ENCODE data around the gene PCSK7. TPM values are rescaled to one million over a fixed set of nuclear protein-coding genes. Genes with fewer than 3 reads are reported as not detected.

The PCSK7 gene
- total RNA-seq, 1 experiment from 2014 or later: 50.7 TPM

- Histone ChIP-seq H3K4me2 (ENCODE audit: insufficient read depth, insufficient read length, low read length) (no peak overlapping the region), H3K23me2 (ENCODE audit: insufficient read length, low read depth, low read length, poor library complexity, severe bottlenecking) (no peaks in the 10 kb centered on the region), H2BK20ac (ENCODE audit: low read depth, low read length, poor library complexity, severe bottlenecking) (no peak overlapping the region), H4K8ac (replicated peaks; ENCODE audit: insufficient read length, low read depth, low read length) (no peak overlapping the region), H2AFZ (ENCODE audit: low read length) (no peak overlapping the region), H2BK12ac (ENCODE audit: insufficient read length, low read depth, low read length) (no peak overlapping the region), H3K79me2 (ENCODE audit: insufficient read depth, low read length) (no peaks in the 10 kb centered on the region), H3K4me1 (ENCODE audit: insufficient read depth, low read length) (no peaks in the 10 kb centered on the region), H3K4ac (ENCODE audit: low read depth, low read length) (no peak overlapping the region), H3K27ac (ENCODE audit: insufficient read length, low read depth, low read length) (no peak overlapping the region), H3K27me3 (ENCODE audit: insufficient read depth, low read length) (no peaks in the 10 kb centered on the region), H3T11ph (ENCODE audit: low read length) (no peak overlapping the region), H3K79me1 (ENCODE audit: insufficient read depth, low read depth, low read length, poor library complexity, severe bottlenecking) (no peaks in the 10 kb centered on the region), H4K5ac (ENCODE audit: insufficient read length, low read depth, low read length) (no peak overlapping the region), H2BK120ac (ENCODE audit: low read depth, low read length, poor library complexity, severe bottlenecking) (no peak overlapping the region), H3K56ac (ENCODE audit: insufficient read length, low read depth, low read length) (no peak overlapping the region), H3K9me3 (ENCODE audit: control insufficient read depth, low read depth, low read length) (no peaks in the 10 kb centered on the region), H2AK5ac (ENCODE audit: insufficient read length, low read length) (no peak overlapping the region), H2BK15ac (ENCODE audit: low read depth, low read length) (no peak overlapping the region), H3K9ac (ENCODE audit: extremely low read depth, insufficient read length, low read length) (no peak overlapping the region), H3K14ac (ENCODE audit: insufficient read depth, low read length) (no peak overlapping the region), H2BK5ac (ENCODE audit: insufficient read length, low read length) (no peak overlapping the region), H3K23ac (ENCODE audit: insufficient read length, low read depth, low read length) (no peak overlapping the region), H3K18ac (ENCODE audit: insufficient read length, low read depth, low read length) (no peak overlapping the region), H4K91ac (ENCODE audit: insufficient read length, low read depth, low read length) (no peak overlapping the region), H4K20me1 (ENCODE audit: control insufficient read depth, insufficient read depth, insufficient read length) (no peaks in the 10 kb centered on the region)
- Mint-ChIP-seq H3K27ac (no peak overlapping the region), H3K4me3 (no peak overlapping the region), H3K27me3 (ENCODE audit: low read depth) (no peaks in the 10 kb centered on the region), H3K36me3 (ENCODE audit: insufficient read depth in 1 of 3, low read depth in 3 of 3) (peaks cover 37 to 67% (median 62%) of the 10 kb centered on the region in 3 experiments), H3K9me3 (no peaks in the 10 kb centered on the region; a peak in 1 of 5 replicates), H3K4me1 (peaks cover 0 to 2% of the 10 kb centered on the region in 2 experiments; a peak in 2 of 4 replicates)
- no peak for TF ChIP-seq CTCF (conservative IDR thresholded peaks at IDR 0.05)
- no peak for DNase-seq
- WGBS (ENCODE audit: extremely low coverage, insufficient read length, low lambda C conversion rate): no CpG with 5 or more reads among the region's 4 CpGs
Measured at GRCh38 chr11:117248341-117248740, 16.5 kb upstream of the PCSK7 start.
